ENCODE data around the gene ABHD12.

ABHD12 gene

GRCh38 chr20:25254571-25254970 is 136.1 kb downstream of the ABHD12 start:
- Histone ChIP-seq H3K27me3 (ENCODE audit: low read length) (no peaks in the 10 kb centered on the region), H4K20me1 (ENCODE audit: low read depth, low read length) (no peaks in the 10 kb centered on the region; the same call in 1 of the 2 replicates), H3F3A (ENCODE audit: insufficient read depth) (no peaks in the 10 kb centered on the region), H3K36me3 (ENCODE audit: low read length) (no peaks in the 10 kb centered on the region), H3K9ac (ENCODE audit: low read length) (no peak overlapping the region), H3K4me3 (ENCODE audit: insufficient read depth, low read length, poor library complexity, severe bottlenecking) (no peak overlapping the region), H3K4me2 (ENCODE audit: low read depth, low read length, poor library complexity, severe bottlenecking) (no peak overlapping the region), H3K9me3 (ENCODE audit: insufficient read depth, low read length) (no peaks in the 10 kb centered on the region), H3K27ac (ENCODE audit: low read depth, low read length) (no peak overlapping the region), H3K9me2 (replicated peaks; ENCODE audit: insufficient read depth, low read length) (no peaks in the 10 kb centered on the region), H3K79me2 (ENCODE audit: insufficient read depth, low read length) (no peaks in the 10 kb centered on the region; the same call in 1 of the 2 replicates), H2AFZ (ENCODE audit: low read depth, low read length, severe bottlenecking) (no peak overlapping the region)
- TF ChIP-seq CTCF (IDR thresholded peaks at IDR 0.05; ENCODE audit: insufficient read depth, low read length, poor library complexity, severe bottlenecking) (no peak), EZH2phosphoT487 (conservative IDR thresholded peaks at IDR 0.05; ENCODE audit: low read length) (no peak)

GRCh38 chr20:25253606-25254275 is 136.9 kb downstream of the ABHD12 start:
- peaks cover 6% of the 10 kb centered on the region; the same call in 1 of the 2 replicates for H3F3A ChIP-seq (ENCODE audit: insufficient read depth)
- H3K4me2 ChIP-seq (ENCODE audit: low read depth, low read length, poor library complexity, severe bottlenecking), result no peak overlapping the region
- H4K20me1 ChIP-seq (ENCODE audit: low read depth, low read length), result peaks cover 6% of the 10 kb centered on the region; the same call in 1 of the 2 replicates
- H3K9me3 ChIP-seq (ENCODE audit: insufficient read depth, low read length), result no peaks in the 10 kb centered on the region
- TF ChIP-seq CTCF (IDR thresholded peaks at IDR 0.05; ENCODE audit: insufficient read depth, low read length, poor library complexity, severe bottlenecking) (no peak), EZH2phosphoT487 (conservative IDR thresholded peaks at IDR 0.05; ENCODE audit: low read length) (no peak)
- H3K36me3 ChIP-seq (ENCODE audit: low read length), result no peaks in the 10 kb centered on the region
- H2AFZ ChIP-seq (ENCODE audit: low read depth, low read length, severe bottlenecking), result no peak overlapping the region
- H3K9ac ChIP-seq (ENCODE audit: low read length), result no peak overlapping the region
- H3K9me2 ChIP-seq (replicated peaks; ENCODE audit: insufficient read depth, low read length), result no peaks in the 10 kb centered on the region
- H3K27ac ChIP-seq (ENCODE audit: low read depth, low read length), result no peak overlapping the region
- H3K27me3 ChIP-seq (ENCODE audit: low read length), result no peaks in the 10 kb centered on the region
- no peak overlapping the region for H3K4me3 ChIP-seq (ENCODE audit: insufficient read depth, low read length, poor library complexity, severe bottlenecking)
- no peaks in the 10 kb centered on the region; the same call in 1 of the 2 replicates for H3K79me2 ChIP-seq (ENCODE audit: insufficient read depth, low read length)

- H3F3A ChIP-seq (ENCODE audit: insufficient read depth), result peaks cover 7% of the 10 kb centered on the region; the same call in 1 of the 2 replicates
- TF ChIP-seq EZH2phosphoT487 (conservative IDR thresholded peaks at IDR 0.05; ENCODE audit: low read length) (no peak), CTCF (IDR thresholded peaks at IDR 0.05; ENCODE audit: insufficient read depth, low read length, poor library complexity, severe bottlenecking) (no peak)
- peaks cover 6% of the 10 kb centered on the region; the same call in 1 of the 2 replicates for H4K20me1 ChIP-seq (ENCODE audit: low read depth, low read length)
- no peak overlapping the region for H3K4me3 ChIP-seq (ENCODE audit: insufficient read depth, low read length, poor library complexity, severe bottlenecking)
- no peaks in the 10 kb centered on the region for H3K9me3 ChIP-seq (ENCODE audit: insufficient read depth, low read length)
- H3K79me2 ChIP-seq (ENCODE audit: insufficient read depth, low read length), result no peaks in the 10 kb centered on the region; the same call in 1 of the 2 replicates
- no peak overlapping the region for H2AFZ ChIP-seq (ENCODE audit: low read depth, low read length, severe bottlenecking)
- no peak overlapping the region for H3K9ac ChIP-seq (ENCODE audit: low read length)
- H3K9me2 ChIP-seq (replicated peaks; ENCODE audit: insufficient read depth, low read length), result no peaks in the 10 kb centered on the region
- H3K27ac ChIP-seq (ENCODE audit: low read depth, low read length), result no peak overlapping the region
- no peak overlapping the region for H3K4me2 ChIP-seq (ENCODE audit: low read depth, low read length, poor library complexity, severe bottlenecking)
- H3K36me3 ChIP-seq (ENCODE audit: low read length), result no peaks in the 10 kb centered on the region
- H3K27me3 ChIP-seq (ENCODE audit: low read length), result no peaks in the 10 kb centered on the region
Observed at GRCh38 chr20:25252686-25253421, 137.8 kb downstream of the ABHD12 start.

Data from SU-DHL-6 (cell line).